Fibroblast of skin of back (primary cell): ENCODE measurements around the gene ACADM.
A peak's percentile ranks its signal among the peaks of the same experiment; 100 is the strongest.
"Not testable (repeated sequence)": the region's sequence is repeated elsewhere in the genome, so short reads cannot be mapped to it uniquely, and the experiment has no call there.

ENCODE experiments used
- DNase-seq: peaks from one replicate; pipeline ENCODE4 v3.0.0-alpha.2; 2013

The ACADM gene

DNA sequence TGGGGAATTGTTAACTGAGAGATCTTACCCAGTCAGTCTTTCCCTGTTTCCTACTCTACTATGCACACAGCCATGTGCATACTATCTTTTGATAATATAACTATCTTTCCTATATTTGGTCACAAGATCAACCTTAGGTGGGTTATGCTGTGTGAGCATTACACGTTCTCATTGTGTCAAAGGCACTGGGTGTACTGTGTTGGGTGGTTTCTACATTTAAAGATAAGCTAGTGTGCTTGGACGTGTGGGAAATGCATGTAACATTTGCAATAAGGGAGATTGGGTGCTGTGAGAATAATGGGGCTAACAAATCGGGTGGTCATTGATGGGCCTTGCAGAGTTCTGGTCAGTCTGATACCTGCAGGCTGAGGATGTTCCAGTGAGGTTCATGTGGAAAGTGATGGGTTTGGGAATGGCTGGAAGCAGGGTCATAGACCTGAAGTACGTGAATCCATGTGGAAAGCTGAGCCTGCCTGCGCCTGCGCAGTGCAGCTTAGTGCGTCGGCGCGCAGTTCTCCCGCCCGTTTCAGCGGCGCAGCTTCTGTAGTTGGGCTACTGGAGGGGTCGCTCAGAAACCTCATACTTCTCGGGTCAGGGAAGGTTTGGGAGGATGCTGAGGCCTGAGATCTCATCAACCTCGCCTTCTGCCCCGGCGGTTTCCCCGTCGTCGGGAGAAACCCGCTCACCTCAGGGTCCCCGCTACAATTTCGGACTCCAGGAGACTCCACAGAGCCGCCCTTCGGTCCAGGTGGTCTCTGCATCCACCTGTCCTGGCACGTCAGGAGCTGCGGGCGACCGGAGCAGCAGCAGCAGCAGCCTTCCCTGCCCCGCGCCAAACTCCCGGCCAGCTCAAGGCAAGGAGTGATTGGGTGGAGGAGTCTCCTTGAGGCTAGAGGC is 72.1 kb downstream of the ACADM start, which contains the start of gene MSH4:
Gene MSH4, plus strand, starts transcription at position 507 of the 897 bp plus-strand sequence. Its CDS starts 104 bp downstream, at position 611.
- no peak for DNase-seq

GRCh38 chr1:75797273-75797588 is 72.7 kb downstream of the ACADM start:
- no peak for DNase-seq

- no peak for DNase-seq
Observed at GRCh38 chr1:75797606-75798216, 73.2 kb downstream of the ACADM start.

DNA sequence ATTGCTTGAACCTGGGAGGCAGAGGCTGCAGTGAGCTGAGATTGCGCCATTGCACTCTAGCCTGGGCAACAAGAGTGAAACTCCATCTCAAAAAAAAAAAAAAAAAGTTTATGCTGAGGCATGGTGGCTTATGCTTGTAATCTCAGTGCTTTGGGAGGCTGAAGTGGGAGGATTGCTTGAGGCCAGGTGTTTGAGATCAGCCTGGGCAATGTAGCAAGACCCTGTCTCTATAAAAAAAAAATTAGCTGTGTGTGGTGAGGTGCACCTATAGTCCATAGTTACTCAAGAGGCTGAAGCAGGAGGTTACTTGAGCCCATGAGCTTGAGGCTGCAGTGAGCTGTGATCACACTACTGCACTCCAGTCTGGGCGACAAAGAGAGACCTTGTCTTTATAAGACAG is 77.0 kb downstream of the ACADM start:
- not testable (repeated sequence) for DNase-seq

DNA sequence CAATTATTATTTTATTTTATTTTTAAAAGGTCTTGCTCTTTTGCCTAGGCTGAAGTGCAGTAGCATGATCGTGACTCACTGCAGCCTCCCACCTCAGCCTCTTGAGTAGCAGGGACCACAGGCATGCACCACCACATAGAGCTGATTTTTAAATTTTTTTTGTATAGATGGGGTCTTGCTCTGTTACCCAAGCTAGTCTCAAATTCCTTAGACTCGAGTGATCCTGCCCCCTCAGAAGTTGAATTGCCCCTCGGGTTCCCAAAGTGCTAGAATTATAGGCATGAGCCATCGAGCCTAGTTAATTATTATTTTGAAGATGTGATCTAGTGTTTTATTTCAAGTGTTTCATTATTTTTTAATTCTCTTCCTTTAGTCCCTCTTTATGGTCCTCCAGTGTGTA is 84.4 kb downstream of the ACADM start:
- no peak for DNase-seq

DNA sequence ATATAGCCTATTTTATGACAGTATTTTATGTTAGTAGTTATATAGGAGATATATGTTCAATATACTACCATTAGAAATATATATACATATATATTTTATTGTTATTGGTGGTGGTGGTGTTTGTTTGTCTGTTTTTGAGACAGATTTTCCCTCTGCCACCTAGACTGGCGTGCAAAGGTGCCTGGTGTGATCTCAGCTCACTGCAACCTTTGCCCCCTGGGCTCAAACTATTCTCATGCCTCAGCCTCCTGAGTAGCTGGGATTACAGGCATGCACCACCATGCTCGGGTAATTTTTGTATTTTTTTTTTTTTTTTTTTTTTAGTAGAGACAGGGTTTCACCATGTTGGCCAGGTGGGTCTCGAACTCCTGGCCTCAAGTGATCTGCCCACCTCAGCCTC is 85.6 kb downstream of the ACADM start:
- not testable (repeated sequence) for DNase-seq

DNA sequence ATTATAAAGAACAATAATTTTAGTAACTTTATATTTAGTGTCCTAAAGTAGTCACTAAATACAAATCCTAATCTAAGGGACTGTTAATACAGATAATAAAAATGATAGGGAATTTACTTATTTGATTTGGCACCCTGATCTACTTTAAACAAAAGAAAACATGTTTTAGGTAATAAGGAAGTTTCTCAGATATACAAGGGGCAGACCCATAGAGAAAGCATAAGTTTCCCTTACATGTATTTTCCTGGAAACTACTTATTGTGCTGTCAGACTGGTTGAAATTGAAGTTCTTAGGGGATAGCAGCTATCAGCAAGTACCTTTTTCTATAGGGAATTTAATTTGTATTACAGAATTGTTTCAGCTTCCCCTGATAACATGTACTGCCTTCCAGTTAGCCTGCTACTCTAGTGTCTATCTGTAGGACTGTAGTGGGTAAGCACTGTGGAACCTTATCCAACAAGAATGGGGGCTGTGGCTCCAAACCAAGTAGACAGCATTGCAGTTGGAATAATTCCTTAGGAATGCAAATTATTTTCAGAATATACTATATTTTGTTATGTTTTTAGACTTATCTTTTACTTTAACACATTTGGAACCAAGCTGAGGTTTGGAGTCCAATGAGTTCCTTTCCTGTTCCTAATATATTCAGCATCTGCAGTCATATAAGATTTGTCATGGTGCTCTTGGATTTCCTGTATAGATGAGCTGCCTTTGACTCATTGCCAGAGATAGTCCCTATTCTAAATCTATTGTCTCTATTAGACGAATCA is 86.9 kb downstream of the ACADM start:
- peak; percentile 81 for DNase-seq

DNA sequence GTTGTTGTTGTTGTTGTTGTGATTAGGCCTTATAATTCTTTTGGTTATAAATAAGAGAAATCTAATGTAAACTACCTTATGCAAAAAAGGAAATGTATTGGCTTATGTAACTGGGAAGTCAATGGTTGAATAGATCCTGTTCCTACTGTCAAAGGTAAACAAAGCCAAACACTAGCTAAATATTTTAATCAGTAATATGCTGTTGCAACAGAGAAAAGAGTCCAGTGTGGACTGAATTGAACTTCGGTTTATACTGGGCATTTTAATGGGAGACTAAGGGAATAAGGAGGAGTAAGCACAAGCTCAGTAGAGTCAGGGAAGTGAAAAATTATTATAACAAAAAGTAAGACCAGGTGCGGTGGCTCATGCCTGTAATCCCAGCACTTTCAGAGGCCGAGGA is 87.6 kb downstream of the ACADM start:
- DNase-seq, result no peak
